Transverse colon (tissue), 4 donors: ENCODE data around the gene SPNS3.

Experiments
- EP300 ChIP-seq: sonication (generic); formaldehyde crosslinking; IDR thresholded peaks from one replicate; pipeline ENCODE4 v1.6.1; 2017; ENCODE audit warnings: antibody characterized with exemption, low read depth
- POLR2A ChIP-seq: fragments of 450-650 bp; IDR thresholded peaks from one replicate; pipeline ENCODE4 v1.6.1; 2016; ENCODE audit warnings: antibody characterized with exemption, mild to moderate bottlenecking, moderate library complexity
- POLR2AphosphoS5 ChIP-seq, 3 donors: sonication (generic); formaldehyde crosslinking; IDR thresholded peaks; one replicate each; pipeline ENCODE4 v1.6.1; 2016; ENCODE audit warnings: antibody characterized with exemption in 3 of 3
- TF ChIP-seq, protein P1 (sequence below), 5 experiments: fragments of 200-600 bp in 3 of 5; fragments of 450-650 bp in 2 of 5; sonication (generic) in 3 of 5; IDR thresholded peaks; 1 replicate in 2 of 5; 2 replicates in 3 of 5; pipeline ENCODE4 v1.5.1; 2016 to 2017; ENCODE audit warnings: antibody characterized with exemption in 5 of 5, inconsistent platforms in 3 of 5, mild to moderate bottlenecking in 2 of 5, moderate library complexity in 1 of 5

DNA sequence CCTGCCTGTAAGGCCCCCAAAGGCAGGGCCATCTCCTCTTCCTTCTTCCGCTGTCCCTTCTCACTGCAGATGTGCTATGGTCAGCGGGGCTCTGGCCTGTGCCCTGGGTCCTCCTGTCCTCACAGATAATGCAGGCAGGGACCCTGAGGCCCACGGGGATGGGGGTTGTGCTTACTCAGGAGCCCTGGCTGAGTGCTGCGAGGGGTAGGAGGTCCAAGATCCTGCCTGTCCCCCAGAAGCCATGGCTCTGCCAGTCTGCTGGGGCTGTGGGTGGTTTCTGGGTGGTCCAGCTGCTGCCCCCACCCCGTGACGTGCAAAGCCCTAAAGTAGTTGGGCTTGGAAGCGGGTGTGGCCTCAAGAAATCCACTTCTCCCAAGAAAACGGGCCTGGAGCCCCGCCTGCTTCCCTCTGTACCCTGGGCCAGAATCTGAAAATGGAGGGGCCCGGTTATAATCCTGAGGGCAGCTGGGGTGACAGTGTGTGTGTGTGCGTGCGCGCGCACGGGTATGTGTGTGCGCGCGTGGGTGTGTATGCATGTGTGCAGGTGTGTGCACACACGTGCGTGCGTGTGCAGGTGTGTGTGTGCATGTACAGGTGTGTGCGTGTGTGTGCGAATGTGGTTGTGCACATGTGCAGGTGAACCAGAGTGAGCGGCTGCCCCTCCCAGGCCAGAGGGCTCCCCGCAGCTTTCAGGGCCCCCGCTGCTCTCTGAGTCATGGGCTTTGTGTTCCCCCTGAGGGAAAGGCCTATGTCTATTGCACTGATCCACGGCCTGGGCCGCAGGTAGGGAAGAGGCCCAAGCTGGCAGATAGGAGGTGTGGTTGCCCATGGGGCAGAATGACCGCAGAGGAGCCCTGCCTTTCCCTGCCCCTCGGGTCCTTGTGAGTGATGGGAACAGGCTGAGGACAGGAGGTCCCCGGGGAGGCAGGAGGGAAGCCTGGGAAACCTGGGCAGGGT, 78.7 kb downstream of the SPNS3 start:
- TF ChIP-seq POLR2AphosphoS5 (IDR thresholded peaks at IDR 0.05) (no peak), EP300 (no peak), POLR2A (no peak)
- TF ChIP-seq, protein P1, sequence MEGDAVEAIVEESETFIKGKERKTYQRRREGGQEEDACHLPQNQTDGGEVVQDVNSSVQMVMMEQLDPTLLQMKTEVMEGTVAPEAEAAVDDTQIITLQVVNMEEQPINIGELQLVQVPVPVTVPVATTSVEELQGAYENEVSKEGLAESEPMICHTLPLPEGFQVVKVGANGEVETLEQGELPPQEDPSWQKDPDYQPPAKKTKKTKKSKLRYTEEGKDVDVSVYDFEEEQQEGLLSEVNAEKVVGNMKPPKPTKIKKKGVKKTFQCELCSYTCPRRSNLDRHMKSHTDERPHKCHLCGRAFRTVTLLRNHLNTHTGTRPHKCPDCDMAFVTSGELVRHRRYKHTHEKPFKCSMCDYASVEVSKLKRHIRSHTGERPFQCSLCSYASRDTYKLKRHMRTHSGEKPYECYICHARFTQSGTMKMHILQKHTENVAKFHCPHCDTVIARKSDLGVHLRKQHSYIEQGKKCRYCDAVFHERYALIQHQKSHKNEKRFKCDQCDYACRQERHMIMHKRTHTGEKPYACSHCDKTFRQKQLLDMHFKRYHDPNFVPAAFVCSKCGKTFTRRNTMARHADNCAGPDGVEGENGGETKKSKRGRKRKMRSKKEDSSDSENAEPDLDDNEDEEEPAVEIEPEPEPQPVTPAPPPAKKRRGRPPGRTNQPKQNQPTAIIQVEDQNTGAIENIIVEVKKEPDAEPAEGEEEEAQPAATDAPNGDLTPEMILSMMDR (IDR thresholded peaks at IDR 0.05), result no peak
